HCT116 (cell line): ENCODE results near the gene USP28.

Source experiments
- CTCF ChIP-seq, 3 experiments: fragments of 200-600 bp in 1 of 3; sonication (generic) in 1 of 3; IDR thresholded peaks in 2 of 3; conservative IDR thresholded peaks in 1 of 3; 2 replicates each; pipeline ENCODE4 v1.5.1; 2012 to 2017; ENCODE audit warnings: low read depth in 2 of 3, low read length in 2 of 3, antibody characterized with exemption in 1 of 3, borderline replicate concordance in 1 of 3, control low read depth in 1 of 3, mild to moderate bottlenecking in 1 of 3, mixed read lengths in 1 of 3, mixed run types in 1 of 3, moderate library complexity in 1 of 3; ENCODE audit not compliant: insufficient read depth in 1 of 3
- JUND ChIP-seq: IDR thresholded peaks from 2 replicates; pipeline ENCODE4 v1.6.1; 2012
- POLR2A ChIP-seq: IDR thresholded peaks from 2 replicates; pipeline ENCODE4 v1.7.0; 2011; ENCODE audit warnings: borderline replicate concordance; ENCODE audit not compliant: insufficient read depth, insufficient read length; ENCODE audit errors: extremely low read depth
- ZNF274 ChIP-seq: fragments of 200-500 bp; sonication (Bioruptor generic); IDR thresholded peaks from 2 replicates; pipeline ENCODE4 v1.6.1; 2014; ENCODE audit warnings: mild to moderate bottlenecking, low read depth, low read length, inconsistent platforms

DNA sequence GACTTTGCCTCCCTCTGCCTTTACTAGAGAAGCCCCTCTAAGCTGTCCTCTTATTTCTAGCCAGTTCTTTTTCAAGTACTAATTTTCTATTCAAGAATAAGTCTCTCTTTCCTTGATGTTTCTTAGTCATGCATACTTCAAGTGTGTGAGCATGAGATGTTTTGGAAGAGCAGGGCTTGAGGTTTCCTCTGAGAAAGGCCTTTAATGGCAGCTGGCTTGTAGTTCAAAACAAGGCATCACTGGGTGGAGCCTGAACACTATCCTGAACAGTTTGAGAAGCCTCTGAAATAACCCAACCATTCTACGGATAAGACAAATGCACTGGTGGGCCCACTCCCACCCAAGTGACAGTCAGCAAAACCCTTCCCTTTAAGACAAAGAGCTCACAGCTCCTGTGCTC lies 58.2 kb downstream of the USP28 start:
- no peak for TF ChIP-seq CTCF (IDR thresholded peaks at IDR 0.05 in 2 of 3, conservative IDR thresholded peaks at IDR 0.05 in 1 of 3; ENCODE audit: borderline replicate concordance in 1 of 3, insufficient read depth in 1 of 3, low read depth in 2 of 3, low read length in 2 of 3)
- no peak for TF ChIP-seq ZNF274
- TF ChIP-seq POLR2A: no peak
- TF ChIP-seq JUND: no peak
